ENCODE measurements around the gene SAMSN1. TPM values are rescaled to one million over a fixed set of nuclear protein-coding genes. Genes with fewer than 3 reads are reported as not detected.

The SAMSN1 gene
- total RNA-seq, 4 donors from 2014 or later, result 1.6 to 22.5 (median 2.9) TPM

DNA sequence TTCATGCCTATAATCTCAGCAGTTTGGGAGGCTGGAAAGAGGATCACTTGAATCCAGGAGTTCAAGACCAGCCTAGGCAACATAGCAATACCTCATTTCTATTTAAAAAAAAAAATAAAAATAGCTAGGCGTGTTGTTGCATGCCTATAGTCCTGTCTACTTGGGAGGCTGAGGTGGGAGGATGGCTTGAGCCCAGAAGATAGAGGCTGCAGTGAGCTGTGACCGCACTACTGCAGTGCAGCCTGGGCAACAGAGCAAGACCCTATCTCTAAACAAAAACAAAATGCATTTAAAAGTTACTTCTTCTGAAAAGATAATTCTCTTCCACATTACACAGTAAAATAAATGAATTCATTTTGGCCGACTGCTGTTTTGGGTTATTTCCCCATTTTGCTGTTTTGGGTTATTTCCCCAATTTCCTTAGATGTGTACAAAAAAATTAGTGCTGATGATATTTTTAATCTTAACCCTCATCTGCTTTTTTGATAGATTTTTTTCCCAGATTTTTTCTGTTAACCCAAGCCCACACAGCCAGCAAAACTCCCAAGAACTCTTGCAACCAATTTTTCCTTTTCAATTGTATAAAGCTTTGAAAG lies 23.0 kb upstream of the SAMSN1 start:
- Histone ChIP-seq H3K27ac (replicated peaks in 1 of 4) (no peak overlapping the region), H3K27me3 (no peaks in the 10 kb centered on the region), H3K36me3 (no peaks in the 10 kb centered on the region), H3K9me3 (no peaks in the 10 kb centered on the region), H3K4me3 (no peak overlapping the region), H3K4me1 (no peaks in the 10 kb centered on the region)
- 72% methylated on average over 3 of the region's 3 CpGs for WGBS
- intact Hi-C loops (cut with DNase I), result no loop called here
- no peak for DNase-seq (ENCODE audit: extremely low spot score)
- no peak for TF ChIP-seq EP300 (IDR thresholded peaks at IDR 0.05)
- TF ChIP-seq POLR2AphosphoS5 (IDR thresholded peaks at IDR 0.05), result no peak

GRCh38 chr21:14567331-14568279 lies 21.5 kb upstream of the SAMSN1 start:
- Histone ChIP-seq H3K9me3 (no peaks in the 10 kb centered on the region), H3K4me3 (no peak overlapping the region), H3K4me1 (no peaks in the 10 kb centered on the region), H3K27me3 (no peaks in the 10 kb centered on the region), H3K27ac (replicated peaks in 1 of 4) (no peak overlapping the region), H3K36me3 (no peaks in the 10 kb centered on the region)
- no peak for TF ChIP-seq POLR2AphosphoS5 (IDR thresholded peaks at IDR 0.05)
- TF ChIP-seq, protein P1, sequence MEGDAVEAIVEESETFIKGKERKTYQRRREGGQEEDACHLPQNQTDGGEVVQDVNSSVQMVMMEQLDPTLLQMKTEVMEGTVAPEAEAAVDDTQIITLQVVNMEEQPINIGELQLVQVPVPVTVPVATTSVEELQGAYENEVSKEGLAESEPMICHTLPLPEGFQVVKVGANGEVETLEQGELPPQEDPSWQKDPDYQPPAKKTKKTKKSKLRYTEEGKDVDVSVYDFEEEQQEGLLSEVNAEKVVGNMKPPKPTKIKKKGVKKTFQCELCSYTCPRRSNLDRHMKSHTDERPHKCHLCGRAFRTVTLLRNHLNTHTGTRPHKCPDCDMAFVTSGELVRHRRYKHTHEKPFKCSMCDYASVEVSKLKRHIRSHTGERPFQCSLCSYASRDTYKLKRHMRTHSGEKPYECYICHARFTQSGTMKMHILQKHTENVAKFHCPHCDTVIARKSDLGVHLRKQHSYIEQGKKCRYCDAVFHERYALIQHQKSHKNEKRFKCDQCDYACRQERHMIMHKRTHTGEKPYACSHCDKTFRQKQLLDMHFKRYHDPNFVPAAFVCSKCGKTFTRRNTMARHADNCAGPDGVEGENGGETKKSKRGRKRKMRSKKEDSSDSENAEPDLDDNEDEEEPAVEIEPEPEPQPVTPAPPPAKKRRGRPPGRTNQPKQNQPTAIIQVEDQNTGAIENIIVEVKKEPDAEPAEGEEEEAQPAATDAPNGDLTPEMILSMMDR (IDR thresholded peaks at IDR 0.05), result no peak
- TF ChIP-seq POLR2A (IDR thresholded peaks at IDR 0.05; ENCODE audit: low read depth), result no peak
- intact Hi-C loops (cut with DNase I), result no loop called here
- DNase-seq (ENCODE audit: extremely low spot score), result no peak
- 69% methylated on average over 7 of the region's 7 CpGs for WGBS

- H3K36me3 ChIP-seq, result no peaks in the 10 kb centered on the region
- no peaks in the 10 kb centered on the region for H3K27me3 ChIP-seq
- H3K9me3 ChIP-seq, result no peaks in the 10 kb centered on the region
- H3K4me3 ChIP-seq, result no peak overlapping the region
- 65% methylated on average over 5 of the region's 5 CpGs for WGBS
- H3K27ac ChIP-seq (replicated peaks in 1 of 4), result no peak overlapping the region
- intact Hi-C loops (cut with DNase I), result no loop called here
- H3K4me1 ChIP-seq, result no peaks in the 10 kb centered on the region
- no peak for DNase-seq (ENCODE audit: extremely low spot score)
- TF ChIP-seq POLR2A (IDR thresholded peaks at IDR 0.05; ENCODE audit: low read depth) (no peak), EP300 (IDR thresholded peaks at IDR 0.05) (no peak), POLR2AphosphoS5 (IDR thresholded peaks at IDR 0.05) (no peak)
- TF ChIP-seq, protein P1 (IDR thresholded peaks at IDR 0.05), result no peak
Measured at GRCh38 chr21:14566894-14567293, 20.8 kb upstream of the SAMSN1 start.

DNA sequence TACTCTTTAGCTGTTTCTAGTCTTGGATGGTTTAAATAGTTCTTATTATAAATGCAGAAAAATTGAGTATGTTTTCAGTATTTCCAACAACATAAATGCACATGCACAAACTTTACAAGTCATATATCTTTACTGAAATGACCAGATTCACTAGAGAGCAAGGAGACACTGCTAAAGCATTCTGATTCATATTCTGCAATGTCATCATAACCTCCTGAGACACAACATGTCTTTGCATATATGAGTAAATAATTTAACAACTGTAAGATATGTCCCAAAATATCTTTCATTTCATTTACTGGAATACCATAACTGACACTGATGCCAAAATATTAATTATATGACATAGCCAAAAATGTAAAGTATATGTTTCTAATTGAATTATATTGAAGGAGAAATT lies 16.8 kb upstream of the SAMSN1 start:
- H3K27me3 ChIP-seq, result no peaks in the 10 kb centered on the region
- H3K27ac ChIP-seq (replicated peaks in 1 of 4), result no peak overlapping the region
- H3K9me3 ChIP-seq, result peaks cover 0 to 4% (median 0%) of the 10 kb centered on the region in 4 donors
- no peak for DNase-seq (ENCODE audit: extremely low spot score)
- no peaks in the 10 kb centered on the region for H3K4me1 ChIP-seq
- intact Hi-C loops (cut with DNase I), result no loop called here
- H3K36me3 ChIP-seq, result no peaks in the 10 kb centered on the region
- TF ChIP-seq POLR2A (IDR thresholded peaks at IDR 0.05; ENCODE audit: low read depth), result no peak
- TF ChIP-seq, protein P1 (IDR thresholded peaks at IDR 0.05), result no peak
- no peak for TF ChIP-seq POLR2AphosphoS5 (IDR thresholded peaks at IDR 0.05)
- TF ChIP-seq EP300 (IDR thresholded peaks at IDR 0.05), result no peak
- no peak overlapping the region for H3K4me3 ChIP-seq

- no peak for TF ChIP-seq EP300 (IDR thresholded peaks at IDR 0.05)
- no peak for TF ChIP-seq POLR2AphosphoS5 (IDR thresholded peaks at IDR 0.05)
- TF ChIP-seq POLR2A (IDR thresholded peaks at IDR 0.05; ENCODE audit: low read depth), result no peak
- TF ChIP-seq, protein P1 (IDR thresholded peaks at IDR 0.05), result no peak
- intact Hi-C loops (cut with DNase I), result no loop called here
- DNase-seq (ENCODE audit: extremely low spot score), result no peak
- Histone ChIP-seq H3K36me3 (no peaks in the 10 kb centered on the region), H3K4me3 (no peak overlapping the region), H3K27ac (replicated peaks in 1 of 4) (no peak overlapping the region), H3K9me3 (peaks cover 0 to 4% (median 0%) of the 10 kb centered on the region in 4 donors), H3K4me1 (no peaks in the 10 kb centered on the region), H3K27me3 (no peaks in the 10 kb centered on the region)
- WGBS, result 81% methylated on average over 4 of the region's 4 CpGs
Measured at GRCh38 chr21:14560555-14560954, 14.4 kb upstream of the SAMSN1 start.
